Esophagus muscularis mucosa (tissue), 4 donors: ENCODE data around the gene SNED1. TPM values are rescaled to one million over a fixed set of nuclear protein-coding genes. Genes with fewer than 3 reads are reported as not detected.

Experiments
- DNase-seq: peaks from one replicate; pipeline ENCODE4 v3.0.0-alpha.2; 2017; ENCODE audit errors: extremely low spot score
- H3K27ac ChIP-seq, 4 donors: fragments of 200-600 bp; sonication (generic); replicated peaks in 1 of 4; 1 replicate in 3 of 4; 2 replicates in 1 of 4; pipeline ENCODE4 v1.5.1; 2016 to 2019; ENCODE audit warnings: mild to moderate bottlenecking in 1 of 4
- H3K27me3 ChIP-seq, 4 donors: fragments of 200-600 bp; sonication (generic); one replicate each; pipeline versions ENCODE4 v1.5.1 to v1.6.0; 2016 to 2019
- H3K36me3 ChIP-seq, 4 donors: fragments of 200-600 bp; sonication (generic); one replicate each; pipeline ENCODE4 v1.5.1; 2016 to 2019
- H3K4me1 ChIP-seq, 4 donors: fragments of 200-600 bp; sonication (generic); one replicate each; pipeline ENCODE4 v1.5.1; 2016 to 2019
- H3K4me3 ChIP-seq, 4 donors: fragments of 200-600 bp; sonication (generic); 1 replicate in 2 of 4; 2 replicates in 2 of 4; pipeline ENCODE4 v1.5.1; 2016 to 2019; ENCODE audit warnings: mild to moderate bottlenecking in 4 of 4, moderate library complexity in 1 of 4
- H3K9me3 ChIP-seq, 4 donors: fragments of 200-600 bp; sonication (generic); 1 replicate in 3 of 4; 2 replicates in 1 of 4; pipeline ENCODE4 v1.5.1; 2016 to 2019
- CTCF ChIP-seq, 3 experiments: fragments of 200-600 bp in 2 of 3; fragments of 450-650 bp in 1 of 3; sonication (generic) in 2 of 3; IDR thresholded peaks; one replicate each; pipeline ENCODE4 v1.5.1; 2017 to 2019; ENCODE audit warnings: antibody characterized with exemption in 3 of 3, mild to moderate bottlenecking in 2 of 3, moderate library complexity in 1 of 3
- EP300 ChIP-seq: sonication (generic); formaldehyde crosslinking; IDR thresholded peaks from one replicate; pipeline ENCODE4 v1.6.1; 2017; ENCODE audit warnings: antibody characterized with exemption
- POLR2A ChIP-seq: fragments of 450-650 bp; IDR thresholded peaks from one replicate; pipeline ENCODE4 v1.6.1; 2017; ENCODE audit warnings: antibody characterized with exemption, moderate library complexity, mild to moderate bottlenecking, low read depth
- POLR2AphosphoS5 ChIP-seq, 2 donors: sonication (generic); formaldehyde crosslinking; IDR thresholded peaks; one replicate each; pipeline ENCODE4 v1.6.1; 2017; ENCODE audit warnings: antibody characterized with exemption in 2 of 2
- WGBS: methylation state at CpG from one replicate; pipeline ENCODE4 v1.1.5; 2018; 5-methylcytosine and 5-hydroxymethylcytosine counted together
- intact Hi-C: fragments of 100-400 bp; cut with DNase I; formaldehyde crosslinking; loops from one replicate; pipeline ENCODE4 v1.15.1; 2023
- total RNA-seq, 4 donors: library from RNA; depleted of rRNA; stranded (reverse); fragments of >200 nt; gene quantifications; one replicate each; pipeline versions ENCODE4 v1.1.0 to v1.2.1, GENCODE V29; 2016

Gene SNED1
- total RNA-seq, 4 donors from 2014 or later, result 7.3 to 14.1 (median 11.6) TPM

- DNase-seq, result no peak
- no peaks in the 10 kb centered on the region for H3K4me1 ChIP-seq
- no peaks in the 10 kb centered on the region for H3K9me3 ChIP-seq
- TF ChIP-seq POLR2A (no peak), EP300 (no peak), CTCF (IDR thresholded peaks at IDR 0.05) (no peak), POLR2AphosphoS5 (IDR thresholded peaks at IDR 0.05) (no peak)
- peaks cover 0 to 4% (median 0%) of the 10 kb centered on the region in 4 donors for H3K36me3 ChIP-seq
- intact Hi-C loops, result no loop called here
- WGBS, result 88% methylated on average over 13 of the region's 19 CpGs
- H3K27ac ChIP-seq, result no peak overlapping the region
- H3K4me3 ChIP-seq, result no peak overlapping the region
- H3K27me3 ChIP-seq, result no peaks in the 10 kb centered on the region
Measured at GRCh38 chr2:241110607-241111439, 112.4 kb downstream of the SNED1 start.

GRCh38 chr2:241111440-241111805 is 113.0 kb downstream of the SNED1 start:
- DNase-seq, result no peak
- 87% methylated on average over 9 of the region's 9 CpGs for whole genome bisulfite sequencing
- H3K27ac ChIP-seq, result no peak overlapping the region
- peaks cover 0 to 4% (median 0%) of the 10 kb centered on the region in 4 donors for H3K36me3 ChIP-seq
- no peaks in the 10 kb centered on the region for H3K4me1 ChIP-seq
- no peaks in the 10 kb centered on the region for H3K27me3 ChIP-seq
- H3K9me3 ChIP-seq, result no peaks in the 10 kb centered on the region
- H3K4me3 ChIP-seq, result no peak overlapping the region
- no peak for TF ChIP-seq CTCF (IDR thresholded peaks at IDR 0.05)
- TF ChIP-seq EP300, result no peak
- no peak for TF ChIP-seq POLR2A
- no peak for TF ChIP-seq POLR2AphosphoS5 (IDR thresholded peaks at IDR 0.05)
- intact Hi-C loops, result no loop called here

GRCh38 chr2:241112046-241112445 is 113.6 kb downstream of the SNED1 start:
- Histone ChIP-seq H3K4me1 (no peaks in the 10 kb centered on the region), H3K27me3 (no peaks in the 10 kb centered on the region), H3K9me3 (no peaks in the 10 kb centered on the region), H3K27ac (no peak overlapping the region), H3K36me3 (peaks cover 0 to 4% (median 0%) of the 10 kb centered on the region in 4 donors), H3K4me3 (no peak overlapping the region)
- no peak for DNase-seq
- intact Hi-C loops, result no loop called here
- WGBS, result 93% methylated on average over 17 of the region's 17 CpGs
- TF ChIP-seq POLR2AphosphoS5 (IDR thresholded peaks at IDR 0.05) (no peak), POLR2A (no peak), EP300 (no peak), CTCF (IDR thresholded peaks at IDR 0.05) (no peak)

- Histone ChIP-seq H3K4me3 (no peak overlapping the region), H3K36me3 (peaks cover 0 to 4% (median 0%) of the 10 kb centered on the region in 4 donors), H3K9me3 (no peaks in the 10 kb centered on the region), H3K4me1 (no peaks in the 10 kb centered on the region), H3K27ac (no peak overlapping the region), H3K27me3 (no peaks in the 10 kb centered on the region)
- DNase-seq, result no peak
- 83% methylated on average over 8 of the region's 8 CpGs for WGBS
- intact Hi-C loops, result no loop called here
- TF ChIP-seq EP300, result no peak
- no peak for TF ChIP-seq POLR2AphosphoS5 (IDR thresholded peaks at IDR 0.05)
- TF ChIP-seq POLR2A, result no peak
- no peak for TF ChIP-seq CTCF (IDR thresholded peaks at IDR 0.05)
Measured at GRCh38 chr2:241112592-241112991, 114.2 kb downstream of the SNED1 start.
